H1 (cell line): ENCODE measurements around the gene RPUSD1. TPM values are rescaled to one million over a fixed set of nuclear protein-coding genes. Genes with fewer than 3 reads are reported as not detected.

ENCODE experiments used
- ATF2 ChIP-seq: IDR thresholded peaks from 2 replicates; pipeline ENCODE4 v1.6.1; 2012; ENCODE audit warnings: low read length, inconsistent platforms
- EP300 ChIP-seq, 2 experiments: IDR thresholded peaks; 1 replicate in 1 of 2; 2 replicates in 1 of 2; pipeline ENCODE4 v1.6.1; 2011 to 2012; ENCODE audit warnings: low read depth in 2 of 2, low read length in 2 of 2, mild to moderate bottlenecking in 2 of 2, borderline replicate concordance in 1 of 2, inconsistent platforms in 1 of 2, moderate library complexity in 1 of 2
- KDM4A ChIP-seq: IDR thresholded peaks from one replicate; pipeline ENCODE4 v1.7.1; 2012; ENCODE audit warnings: low read depth, mild to moderate bottlenecking, moderate library complexity, low read length, inconsistent platforms; ENCODE audit not compliant: severe bottlenecking
- POLR2AphosphoS5 ChIP-seq: IDR thresholded peaks from 2 replicates; pipeline ENCODE4 v1.6.1; 2011; ENCODE audit warnings: low read depth, low read length
- RNF2 ChIP-seq: fragments of 200-900, 300-1000 bp; sonication (generic); IDR thresholded peaks from 2 replicates; pipeline ENCODE4 v1.7.1; 2016; ENCODE audit warnings: borderline replicate concordance, low read depth, mild to moderate bottlenecking, antibody characterized with exemption, low read length; ENCODE audit not compliant: poor library complexity, severe bottlenecking; ENCODE audit errors: missing control alignments
- SP1 ChIP-seq: IDR thresholded peaks from 2 replicates; pipeline ENCODE4 v1.6.1; 2011; ENCODE audit warnings: low read depth, low read length
- SP2 ChIP-seq: IDR thresholded peaks from 2 replicates; pipeline ENCODE4 v1.6.1; 2012; ENCODE audit warnings: mild to moderate bottlenecking, low read length, inconsistent platforms
- polyA plus RNA-seq, 7 experiments: library from polyadenylated mRNA; depleted of rRNA in 3 of 7; stranded (reverse) in 5 of 7; unstranded in 2 of 7; fragments of >200 nt in 5 of 7; fragments of 200-250 nt in 2 of 7; gene quantifications; 1 replicate in 5 of 7; 2 replicates in 1 of 7; 4 replicates in 1 of 7; pipeline versions ENCODE4 v1.2.1 to v1.2.3, GENCODE V29; 2011 to 2013; ENCODE audit warnings: missing spikeins in 2 of 7, mixed read lengths in 2 of 7
- total RNA-seq: library from RNA; stranded (reverse); fragmentation: NEBNext Ultra II Directional; extraction: Animal tissue kit (Norgen Biotek cat#: 25700); gene quantifications from 2 replicates; pipeline ENCODE4 v1.2.1, GENCODE V29; 2021

Gene RPUSD1
- total and polyA plus RNA-seq, 2 of the 8 experiments (the other 6 are each of a cell fraction or from before 2014, with no cell fraction given), result 32.2 to 61.8 TPM

GRCh38 chr16:783404-784161 is 4.6 kb downstream of the RPUSD1 start (continued):
- TF ChIP-seq ATF2 (no peak), EP300 (IDR thresholded peaks at IDR 0.05; ENCODE audit: borderline replicate concordance in 1 of 2, low read depth in 2 of 2, low read length in 2 of 2) (no peak), SP1 (no peak), RNF2 (no peak), POLR2AphosphoS5 (no peak), KDM4A (no peak), SP2 (no peak)
